ENCODE data around the gene MPST.

DNA sequence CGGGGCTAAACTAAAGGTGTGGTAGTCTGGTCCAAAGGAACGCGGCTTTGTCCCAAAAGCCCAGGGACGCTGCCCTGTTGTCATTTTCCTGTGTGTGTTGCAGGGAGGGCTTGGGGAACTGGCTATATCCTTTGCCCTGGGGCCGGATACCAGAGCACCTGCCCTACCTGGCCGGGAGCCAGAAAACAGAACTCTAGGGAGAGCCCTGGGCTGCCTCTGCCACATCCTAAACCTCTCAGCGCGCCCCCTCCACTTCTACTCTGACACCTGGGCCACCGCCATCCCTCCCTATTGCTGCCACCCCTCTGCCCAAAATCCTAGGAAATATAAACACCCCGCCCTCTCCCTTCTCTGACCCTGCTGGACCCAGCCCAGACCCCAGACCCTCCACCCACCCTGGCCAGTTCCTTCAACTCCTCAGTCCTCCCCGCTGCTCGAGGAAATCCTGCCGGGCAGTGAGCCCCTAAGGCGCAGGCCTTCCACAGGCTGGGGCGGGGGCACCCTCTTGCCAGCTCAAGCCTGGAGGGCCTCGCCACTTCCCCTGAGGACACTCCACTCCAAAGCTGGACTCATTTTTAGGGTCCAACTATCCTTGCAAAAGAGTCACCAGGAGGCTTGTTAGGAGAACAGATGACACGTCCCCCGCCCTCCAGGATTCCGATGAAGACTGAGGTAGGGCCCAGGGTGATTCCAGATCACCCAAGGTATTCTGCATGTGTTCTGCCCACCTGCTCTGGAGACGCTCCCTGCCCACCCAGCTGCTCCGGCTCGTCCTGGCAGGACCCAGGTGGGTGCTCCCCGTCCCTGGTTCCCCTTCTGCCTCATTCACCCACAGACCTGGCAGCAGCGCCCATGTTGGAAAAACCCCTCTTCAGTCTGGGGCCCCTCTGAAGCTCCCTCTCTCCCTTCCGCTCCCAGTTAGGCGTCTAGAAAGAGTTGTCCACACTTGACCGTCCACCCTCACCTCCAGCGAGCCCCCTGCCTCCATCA, 44.2 kb downstream of the MPST start:
- TF ChIP-seq, protein P1, sequence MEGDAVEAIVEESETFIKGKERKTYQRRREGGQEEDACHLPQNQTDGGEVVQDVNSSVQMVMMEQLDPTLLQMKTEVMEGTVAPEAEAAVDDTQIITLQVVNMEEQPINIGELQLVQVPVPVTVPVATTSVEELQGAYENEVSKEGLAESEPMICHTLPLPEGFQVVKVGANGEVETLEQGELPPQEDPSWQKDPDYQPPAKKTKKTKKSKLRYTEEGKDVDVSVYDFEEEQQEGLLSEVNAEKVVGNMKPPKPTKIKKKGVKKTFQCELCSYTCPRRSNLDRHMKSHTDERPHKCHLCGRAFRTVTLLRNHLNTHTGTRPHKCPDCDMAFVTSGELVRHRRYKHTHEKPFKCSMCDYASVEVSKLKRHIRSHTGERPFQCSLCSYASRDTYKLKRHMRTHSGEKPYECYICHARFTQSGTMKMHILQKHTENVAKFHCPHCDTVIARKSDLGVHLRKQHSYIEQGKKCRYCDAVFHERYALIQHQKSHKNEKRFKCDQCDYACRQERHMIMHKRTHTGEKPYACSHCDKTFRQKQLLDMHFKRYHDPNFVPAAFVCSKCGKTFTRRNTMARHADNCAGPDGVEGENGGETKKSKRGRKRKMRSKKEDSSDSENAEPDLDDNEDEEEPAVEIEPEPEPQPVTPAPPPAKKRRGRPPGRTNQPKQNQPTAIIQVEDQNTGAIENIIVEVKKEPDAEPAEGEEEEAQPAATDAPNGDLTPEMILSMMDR (conservative IDR thresholded peaks at IDR 0.05), result no peak
- no peak for TF ChIP-seq ZFX (IDR thresholded peaks at IDR 0.05)
